ENCODE measurements around the gene ARHGAP9.

DNA sequence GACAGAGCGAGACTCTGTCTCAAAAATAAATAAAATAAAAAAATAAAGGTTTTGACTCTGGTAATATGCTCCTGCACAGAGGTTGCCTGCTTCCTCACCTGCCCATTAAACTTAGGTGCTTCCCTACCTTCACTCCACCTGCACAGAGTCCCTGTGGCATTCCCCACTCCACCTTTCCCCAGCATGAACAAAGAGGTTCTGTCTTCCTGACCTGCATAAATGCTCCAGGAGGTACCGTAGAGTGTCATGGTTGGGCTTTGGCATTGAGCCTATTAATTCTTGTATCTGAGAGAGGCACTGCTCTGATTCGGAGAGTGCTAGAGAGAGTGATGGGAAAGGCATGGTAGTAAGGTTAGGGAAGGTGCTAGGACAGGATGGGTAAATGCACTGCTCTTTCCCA is 6.3 kb downstream of the ARHGAP9 start:
- TF ChIP-seq, protein P1, sequence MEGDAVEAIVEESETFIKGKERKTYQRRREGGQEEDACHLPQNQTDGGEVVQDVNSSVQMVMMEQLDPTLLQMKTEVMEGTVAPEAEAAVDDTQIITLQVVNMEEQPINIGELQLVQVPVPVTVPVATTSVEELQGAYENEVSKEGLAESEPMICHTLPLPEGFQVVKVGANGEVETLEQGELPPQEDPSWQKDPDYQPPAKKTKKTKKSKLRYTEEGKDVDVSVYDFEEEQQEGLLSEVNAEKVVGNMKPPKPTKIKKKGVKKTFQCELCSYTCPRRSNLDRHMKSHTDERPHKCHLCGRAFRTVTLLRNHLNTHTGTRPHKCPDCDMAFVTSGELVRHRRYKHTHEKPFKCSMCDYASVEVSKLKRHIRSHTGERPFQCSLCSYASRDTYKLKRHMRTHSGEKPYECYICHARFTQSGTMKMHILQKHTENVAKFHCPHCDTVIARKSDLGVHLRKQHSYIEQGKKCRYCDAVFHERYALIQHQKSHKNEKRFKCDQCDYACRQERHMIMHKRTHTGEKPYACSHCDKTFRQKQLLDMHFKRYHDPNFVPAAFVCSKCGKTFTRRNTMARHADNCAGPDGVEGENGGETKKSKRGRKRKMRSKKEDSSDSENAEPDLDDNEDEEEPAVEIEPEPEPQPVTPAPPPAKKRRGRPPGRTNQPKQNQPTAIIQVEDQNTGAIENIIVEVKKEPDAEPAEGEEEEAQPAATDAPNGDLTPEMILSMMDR (IDR thresholded peaks at IDR 0.05; ENCODE audit: insufficient read depth, low read length, poor library complexity, severe bottlenecking): no peak
- no peak for TF ChIP-seq EZH2phosphoT487 (conservative IDR thresholded peaks at IDR 0.05; ENCODE audit: low read length)

All from SU-DHL-6 (cell line).